Frontal cortex (tissue), 4 donors: ENCODE measurements around the gene MAP1B. TPM values are rescaled to one million over a fixed set of nuclear protein-coding genes. Genes with fewer than 3 reads are reported as not detected.
A peak's percentile ranks its signal among the peaks of the same experiment; 100 is the strongest.

Experiments used
- DNase-seq, 2 donors: peaks; one replicate each; pipeline ENCODE4 v3.0.0; 2012; ENCODE audit warnings: low spot score in 2 of 2
- FAIRE-seq: peaks from 2 replicates; lab custom pipeline; 2012; peaks lifted over from hg19 to GRCh38; lab: Jason Lieb, UNC
- total RNA-seq: library from RNA; depleted of rRNA; stranded (reverse); fragments of >200 nt; gene quantifications from one replicate; pipeline ENCODE4 v1.2.3, GENCODE V29; 2014
- donor health status: control.
- donor health status: control.
- donor health status: control.

The MAP1B gene
- total RNA-seq, 1 donor from 2014 or later, result 490 TPM

DNA sequence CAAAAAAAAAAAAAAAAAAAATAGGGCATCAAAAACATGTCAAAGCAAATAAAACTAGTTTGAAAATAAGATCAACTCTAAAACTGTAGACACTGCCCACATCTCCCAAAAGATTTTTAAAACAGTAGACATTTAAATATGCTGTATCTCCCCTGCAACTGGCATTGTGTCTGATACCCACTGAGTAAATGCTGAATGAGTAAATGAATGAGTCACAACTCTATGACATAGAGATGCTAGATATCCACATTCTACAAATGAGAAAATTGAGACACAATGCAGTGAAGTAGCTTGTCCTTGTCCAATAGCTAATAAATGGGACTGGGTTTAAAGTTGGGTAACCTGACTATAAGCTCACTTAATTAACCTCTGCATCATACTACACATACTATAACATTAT lies 14.1 kb upstream of the MAP1B start:
- FAIRE-seq, result no peak
- DNase-seq, result no peak

DNA sequence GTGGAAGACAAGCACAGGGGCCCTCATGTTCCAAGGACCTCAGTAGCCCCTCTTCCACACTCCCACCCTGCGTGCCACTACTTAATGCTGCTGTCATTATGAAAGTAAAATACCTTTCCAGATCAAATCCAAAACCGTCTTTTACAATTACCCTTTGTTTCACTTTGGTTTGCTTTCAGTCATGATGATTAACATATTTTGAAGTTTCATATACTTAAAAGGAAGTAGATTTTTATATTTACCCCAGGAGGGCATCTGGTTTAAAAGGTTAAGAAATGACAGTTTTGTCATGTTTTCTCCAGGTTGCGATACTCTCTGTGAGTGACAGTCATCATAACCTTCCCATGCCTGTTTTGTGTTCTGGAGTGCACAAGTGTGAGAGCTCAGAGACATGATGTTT lies 13.5 kb upstream of the MAP1B start:
- FAIRE-seq, result no peak
- DNase-seq, result no peak

DNA sequence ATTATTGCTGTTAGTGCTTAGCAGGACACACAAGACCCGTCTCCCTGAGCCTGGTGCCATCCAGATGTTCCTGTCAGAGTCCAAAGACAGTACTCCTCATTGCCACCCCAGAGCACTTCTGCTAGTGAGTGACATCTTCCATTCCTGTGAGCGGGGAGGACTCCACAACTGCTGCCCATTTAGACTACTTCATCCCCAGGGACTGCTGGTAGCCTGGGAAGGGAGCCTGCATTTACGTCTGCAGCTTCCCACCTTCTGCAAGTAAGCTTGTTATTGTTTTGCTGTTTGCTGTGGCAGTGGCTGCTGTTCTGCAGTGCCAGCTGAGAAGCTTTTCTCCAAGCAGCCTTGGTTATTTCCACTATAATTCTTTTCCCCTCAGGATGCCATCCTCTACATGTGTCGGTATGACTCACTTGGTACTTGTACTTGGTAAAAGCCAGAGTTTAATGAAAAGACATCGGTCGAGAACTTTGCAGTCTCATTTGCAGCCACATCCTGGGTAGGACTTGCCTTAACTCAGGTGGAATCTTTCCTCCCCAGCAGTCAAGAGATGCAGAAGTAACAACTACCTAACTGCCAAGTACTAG lies 10.6 kb upstream of the MAP1B start:
- no peak for DNase-seq
- no peak for FAIRE-seq

DNA sequence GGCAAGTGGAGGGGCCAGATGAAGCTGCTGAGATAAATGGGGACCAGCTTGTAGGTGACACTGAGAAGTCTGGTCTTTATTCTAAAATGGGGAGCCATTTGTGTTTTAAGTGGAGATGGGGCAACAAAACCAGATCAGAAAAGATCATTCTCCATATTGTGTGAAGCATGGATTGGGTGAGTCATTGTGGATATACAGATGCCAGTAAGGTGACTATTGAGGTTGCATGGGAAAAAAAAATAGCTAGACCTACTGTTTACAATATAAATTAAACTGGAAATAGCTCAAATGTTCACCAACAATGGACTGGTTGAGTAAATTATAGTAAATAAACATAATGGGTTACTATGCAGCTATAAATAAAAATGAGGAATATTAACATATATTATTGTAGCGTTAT lies 5.4 kb upstream of the MAP1B start:
- DNase-seq (no peak), FAIRE-seq (no peak)

DNA sequence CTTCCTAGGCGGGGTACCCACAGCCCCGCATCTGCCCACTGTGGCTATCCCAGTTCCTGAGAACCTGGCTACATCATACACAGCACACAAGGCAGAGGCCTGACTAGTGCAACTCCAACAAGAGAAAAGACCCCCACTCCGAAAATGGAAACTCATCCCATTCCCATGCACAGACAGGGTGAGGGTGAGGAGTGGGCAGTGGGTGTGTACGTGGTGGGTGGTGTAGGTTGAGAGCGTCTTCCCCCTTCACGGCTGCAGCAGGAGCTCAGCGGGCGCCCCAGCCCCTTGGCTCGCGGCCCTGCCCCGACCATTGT lies 501 bp upstream of the MAP1B start:
- DNase-seq, result no peak
- no peak for FAIRE-seq

DNA sequence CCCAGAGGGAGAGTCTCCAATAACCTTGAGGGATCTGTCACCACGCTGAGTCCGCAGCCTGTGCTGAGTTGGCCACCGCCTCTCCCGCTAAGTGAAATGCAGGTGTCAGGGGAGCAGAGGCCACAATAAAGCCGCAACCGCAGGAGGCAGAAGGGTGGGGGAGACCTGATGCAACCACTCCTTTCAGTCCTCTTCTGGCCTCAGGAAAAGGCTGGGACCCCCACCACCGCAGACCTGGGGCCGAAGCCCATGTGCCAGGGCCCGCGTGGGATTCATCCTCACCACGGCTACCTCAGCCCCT lies 576 bp downstream of the MAP1B start:
- FAIRE-seq (no peak), DNase-seq (no peak)

DNA sequence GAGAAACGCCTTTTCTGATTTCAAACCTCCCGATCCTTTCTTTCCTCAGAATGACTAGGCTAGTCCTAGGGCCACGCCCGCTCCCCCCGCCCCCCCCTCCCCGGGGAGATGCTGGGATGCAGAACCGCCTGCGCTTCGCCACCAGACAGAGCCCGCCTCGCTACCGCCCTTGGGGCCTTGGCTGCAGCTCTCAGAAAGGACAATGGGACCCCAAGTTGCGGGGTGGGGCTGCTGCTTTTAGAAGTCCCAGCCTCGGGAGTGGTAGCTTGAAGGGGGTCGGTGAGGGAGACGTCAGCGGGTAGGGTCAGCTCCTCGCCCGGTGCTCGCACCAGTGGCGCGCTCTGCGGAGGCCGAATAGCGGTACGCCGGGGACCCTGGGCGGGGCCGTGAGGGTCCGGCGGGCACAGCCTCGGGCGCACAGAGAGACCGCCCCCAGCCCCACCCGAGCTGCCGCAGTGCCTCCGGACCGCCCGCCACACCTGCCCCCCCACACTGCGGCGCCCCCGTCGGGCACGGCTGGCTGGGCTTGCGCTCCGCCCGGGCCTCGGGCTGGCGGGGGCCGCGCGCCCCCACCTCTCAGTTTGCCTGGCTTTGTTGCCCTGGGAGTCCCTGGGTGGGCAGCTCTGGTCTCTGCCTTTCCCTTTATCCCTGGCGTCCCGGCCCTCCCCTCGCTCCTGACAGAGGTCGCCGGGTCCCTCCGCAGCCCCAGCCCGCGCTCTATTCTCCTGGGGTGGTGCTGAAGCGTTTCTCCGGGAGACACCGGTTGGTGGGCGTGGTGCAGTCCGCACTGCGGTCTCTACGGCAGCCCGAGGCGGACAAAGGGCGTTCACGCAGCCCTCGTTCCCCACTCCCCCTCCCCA lies 1.2 kb downstream of the MAP1B start:
- no peak for FAIRE-seq
- DNase-seq, result peak; percentile 57 to 68

DNA sequence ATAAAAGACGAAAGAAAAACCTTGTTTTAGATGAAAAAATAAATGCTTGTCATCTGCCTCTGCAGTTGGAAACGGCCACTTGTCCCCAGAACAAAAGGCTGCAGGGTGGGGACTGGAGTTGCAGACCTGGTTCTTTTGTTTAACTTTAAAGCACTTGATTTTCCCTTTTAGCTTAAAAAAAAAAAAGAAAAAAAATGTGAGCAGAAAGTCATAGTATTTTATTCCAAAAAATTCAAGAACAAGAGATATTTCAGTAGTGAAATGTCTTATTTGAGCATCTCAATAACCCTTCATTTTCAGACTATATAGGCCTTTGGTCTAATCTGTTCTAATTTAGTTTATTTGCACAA lies 1.8 kb downstream of the MAP1B start:
- FAIRE-seq (no peak), DNase-seq (no peak)

DNA sequence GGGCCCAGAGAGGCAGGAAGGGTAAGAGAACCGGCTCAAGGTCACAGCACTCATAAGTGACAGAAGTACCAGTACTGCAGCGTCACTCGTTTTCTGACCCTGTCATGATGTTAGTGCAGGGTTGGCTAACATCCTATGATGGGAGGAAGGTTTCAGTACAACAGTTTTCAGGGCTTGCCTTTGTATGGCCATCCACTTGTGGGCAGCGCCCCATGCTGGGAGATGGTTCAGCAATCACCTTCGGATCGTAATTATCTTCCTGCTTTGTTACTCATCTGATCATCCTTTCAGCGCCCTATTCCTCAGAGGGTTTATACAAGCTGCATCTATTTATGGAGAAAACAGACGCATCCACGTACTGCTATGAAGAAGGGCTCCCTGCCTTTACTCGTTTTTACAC lies 2.4 kb downstream of the MAP1B start:
- FAIRE-seq, result no peak
- peak in 1 of 2 donors; percentile 46 for DNase-seq

DNA sequence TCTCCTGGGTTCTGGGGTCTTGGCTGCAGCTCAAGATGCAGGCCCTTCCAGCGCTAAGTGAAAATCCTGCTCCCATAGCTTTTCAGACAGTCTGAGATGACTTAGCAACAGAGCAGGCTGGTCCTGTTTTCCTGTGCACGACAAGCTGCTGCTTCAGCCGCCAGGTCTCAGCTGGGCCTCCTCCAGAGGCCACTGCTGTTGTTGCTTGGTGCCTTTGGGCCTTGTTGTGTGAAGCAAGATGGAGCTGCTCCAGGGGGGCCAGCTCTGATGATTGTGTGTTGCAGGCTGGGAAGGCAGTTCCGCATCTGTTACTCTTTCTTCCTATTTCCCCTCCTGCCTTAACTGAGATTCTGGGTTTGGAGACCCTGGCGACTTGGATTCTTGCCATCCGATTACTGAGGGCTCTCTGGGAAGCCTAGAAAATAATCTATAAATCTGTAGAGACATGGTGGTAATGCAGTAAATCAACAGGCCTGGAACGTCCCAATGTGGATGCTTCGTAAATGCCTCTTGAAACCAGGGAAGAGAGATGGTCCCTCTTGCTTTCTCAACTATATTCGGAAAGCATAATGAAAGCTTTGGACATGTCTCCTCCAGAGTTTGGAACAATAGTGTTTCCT lies 3.2 kb downstream of the MAP1B start:
- FAIRE-seq, result no peak

DNA sequence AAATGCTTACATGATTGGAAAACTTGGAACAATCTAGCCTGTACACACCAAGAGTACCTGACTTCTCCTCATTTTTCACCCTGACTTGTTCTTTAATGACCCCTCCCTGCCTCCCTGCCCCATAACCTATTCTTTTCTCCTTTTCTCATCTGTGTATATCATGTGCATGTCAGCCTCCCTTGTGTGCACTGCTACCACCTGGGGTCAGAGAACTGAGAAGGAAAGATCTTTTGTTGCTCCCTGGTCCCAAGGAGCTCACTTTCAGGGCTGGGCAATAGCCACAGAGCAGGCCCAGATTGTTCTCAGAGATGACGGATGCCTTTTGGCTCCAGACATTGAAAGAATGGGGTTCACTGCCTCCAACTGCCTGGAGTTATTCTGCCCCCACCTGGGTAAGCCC lies 5.1 kb downstream of the MAP1B start:
- no peak for DNase-seq

More for the DNA sequence above, 3.2 kb downstream of the MAP1B start:
- DNase-seq, result no peak

DNA sequence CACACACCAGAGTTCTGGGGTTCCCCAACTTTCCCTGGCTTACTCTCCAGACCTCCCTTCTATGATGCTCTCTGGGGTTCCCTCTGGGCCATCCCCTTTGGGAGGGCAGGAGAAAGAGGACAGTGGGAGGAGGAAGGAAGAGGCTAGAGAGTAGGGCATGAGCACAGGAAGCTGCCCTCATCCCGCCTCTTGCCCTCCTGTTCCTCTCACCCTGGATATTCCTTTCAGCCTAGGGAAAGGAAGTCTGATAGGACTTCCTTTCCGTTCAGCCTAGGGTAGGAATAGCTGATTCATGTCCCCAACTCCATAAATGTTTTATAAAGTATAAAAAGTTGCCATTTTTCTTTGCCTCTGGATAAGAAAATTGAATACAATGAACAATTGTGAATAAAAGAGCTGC lies 7.4 kb downstream of the MAP1B start:
- no peak for DNase-seq
- FAIRE-seq, result no peak

More for the DNA sequence above, 5.1 kb downstream of the MAP1B start:
- FAIRE-seq, result no peak

DNA sequence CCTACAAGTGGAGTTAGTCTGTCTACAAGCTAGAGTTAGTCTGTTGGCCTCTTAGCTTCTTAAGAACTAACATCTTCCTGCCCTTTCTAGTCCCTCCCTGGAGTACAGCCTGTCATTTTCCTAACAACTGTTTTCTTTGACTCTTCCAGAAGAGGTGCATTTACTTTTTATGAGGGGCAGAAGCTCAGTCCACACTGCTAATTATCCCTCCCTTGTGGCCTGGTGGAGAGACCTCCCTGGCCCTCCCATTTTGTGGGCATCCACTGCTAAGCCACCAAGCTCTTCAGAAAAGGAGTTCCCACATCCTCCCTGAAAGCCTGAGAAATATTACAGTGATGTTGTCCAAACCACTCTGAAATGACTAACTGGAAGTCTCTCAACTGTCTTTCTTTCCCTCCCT lies 8.0 kb downstream of the MAP1B start:
- FAIRE-seq, result no peak
- DNase-seq, result no peak

DNA sequence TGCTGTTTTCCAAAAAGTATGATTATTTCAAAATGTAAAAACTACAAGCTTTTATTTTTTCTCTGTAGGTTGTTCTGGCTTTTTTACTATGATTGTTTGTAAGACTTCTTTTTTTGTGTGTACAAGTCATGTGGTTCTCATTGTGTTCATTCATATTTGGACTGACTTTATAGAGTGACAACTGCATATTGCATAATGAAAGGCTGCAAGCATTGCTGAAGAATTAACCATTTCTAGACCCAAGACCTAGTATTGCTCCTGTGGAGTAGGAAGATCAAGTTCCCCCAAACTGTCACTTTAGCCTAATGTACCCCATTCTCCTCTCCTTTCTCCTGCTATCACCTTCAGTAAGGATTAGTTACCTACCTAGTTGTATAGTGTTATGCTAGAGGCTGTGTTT lies 10.0 kb downstream of the MAP1B start:
- FAIRE-seq (no peak), DNase-seq (no peak)

DNA sequence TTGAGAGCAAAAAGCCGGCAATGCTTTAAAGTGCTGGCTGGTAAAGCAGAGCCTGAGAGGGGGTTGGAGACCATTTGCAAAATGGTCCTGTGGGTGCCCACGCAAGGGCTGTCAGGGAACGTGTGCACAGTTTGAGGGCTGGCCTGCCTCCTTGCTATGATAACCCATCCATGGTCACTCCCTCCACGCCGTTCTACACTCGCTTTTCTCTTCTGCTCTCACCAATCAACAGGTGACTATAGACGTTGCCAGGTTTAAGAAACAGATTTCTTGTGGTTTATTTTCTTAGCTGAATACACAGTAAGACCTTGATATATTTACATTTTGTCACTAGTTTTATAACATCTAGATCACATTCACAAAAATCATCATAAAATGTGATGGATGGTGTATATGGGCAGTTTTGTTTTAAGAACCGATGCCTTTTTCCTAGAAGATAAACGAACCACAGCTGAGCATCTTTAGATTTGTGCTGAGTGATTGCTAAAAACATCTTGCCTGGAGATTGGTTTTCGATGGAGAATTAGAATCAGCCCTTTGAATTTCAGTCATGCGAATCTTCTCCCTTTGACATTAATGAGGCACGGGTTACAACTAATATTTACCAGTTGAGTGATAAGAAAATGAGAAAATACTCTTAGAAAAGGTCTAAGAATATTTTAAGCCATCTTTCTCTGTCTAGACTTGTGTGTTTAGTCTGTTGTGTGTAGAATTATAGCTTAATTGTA lies 13.9 kb downstream of the MAP1B start:
- FAIRE-seq (no peak), DNase-seq (no peak)

DNA sequence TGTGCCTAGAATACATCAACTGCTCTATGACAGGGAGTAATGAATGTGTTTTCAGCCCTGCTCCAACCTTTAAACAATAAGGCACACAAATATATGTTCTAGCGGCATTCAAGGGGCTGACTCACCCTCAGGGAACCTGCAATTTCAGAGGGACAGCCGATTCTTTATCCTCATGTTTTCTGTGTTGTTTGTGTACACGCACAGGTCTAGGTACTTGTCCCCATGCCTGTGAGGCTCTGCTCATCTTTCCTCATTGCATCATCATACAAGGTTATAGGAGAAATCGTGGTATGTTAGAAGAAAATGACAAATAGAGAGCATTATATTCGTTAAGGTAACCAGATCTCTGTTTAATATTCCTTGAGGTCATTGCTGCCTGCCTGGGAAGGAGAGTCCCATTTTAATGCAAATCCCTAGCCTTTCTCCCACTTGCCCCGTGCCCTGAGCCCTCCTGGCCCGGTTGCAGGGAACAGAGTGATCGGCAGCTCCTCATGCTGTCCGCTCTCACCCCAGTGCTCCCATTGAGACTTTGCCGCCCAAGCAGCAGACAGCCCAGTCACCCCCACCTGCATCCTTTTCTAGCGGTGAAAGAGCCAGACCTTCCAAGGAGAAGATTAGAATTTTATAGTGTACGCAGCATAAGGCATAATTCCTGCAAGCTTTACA lies 14.6 kb downstream of the MAP1B start:
- DNase-seq (no peak), FAIRE-seq (no peak)

DNA sequence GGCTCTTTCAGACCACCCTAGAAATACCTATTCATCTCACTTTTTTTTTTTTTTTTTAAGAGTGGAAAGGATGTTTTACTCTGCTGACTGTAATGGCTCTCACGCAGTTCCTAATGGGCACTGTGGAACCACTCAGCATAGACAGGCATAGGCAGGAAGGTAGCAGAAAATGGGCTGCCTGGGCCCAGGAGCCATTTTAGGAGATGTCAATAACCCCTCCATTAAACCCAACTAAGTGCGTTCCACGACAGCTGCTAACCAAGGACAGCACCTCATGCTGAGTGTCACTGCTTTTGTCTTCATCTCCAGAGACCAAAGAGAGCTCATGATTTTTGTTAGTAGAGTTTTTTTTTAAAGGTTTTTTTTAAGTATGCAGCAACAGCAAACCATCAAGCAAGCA lies 15.3 kb downstream of the MAP1B start:
- DNase-seq, result no peak
- FAIRE-seq, result no peak

DNA sequence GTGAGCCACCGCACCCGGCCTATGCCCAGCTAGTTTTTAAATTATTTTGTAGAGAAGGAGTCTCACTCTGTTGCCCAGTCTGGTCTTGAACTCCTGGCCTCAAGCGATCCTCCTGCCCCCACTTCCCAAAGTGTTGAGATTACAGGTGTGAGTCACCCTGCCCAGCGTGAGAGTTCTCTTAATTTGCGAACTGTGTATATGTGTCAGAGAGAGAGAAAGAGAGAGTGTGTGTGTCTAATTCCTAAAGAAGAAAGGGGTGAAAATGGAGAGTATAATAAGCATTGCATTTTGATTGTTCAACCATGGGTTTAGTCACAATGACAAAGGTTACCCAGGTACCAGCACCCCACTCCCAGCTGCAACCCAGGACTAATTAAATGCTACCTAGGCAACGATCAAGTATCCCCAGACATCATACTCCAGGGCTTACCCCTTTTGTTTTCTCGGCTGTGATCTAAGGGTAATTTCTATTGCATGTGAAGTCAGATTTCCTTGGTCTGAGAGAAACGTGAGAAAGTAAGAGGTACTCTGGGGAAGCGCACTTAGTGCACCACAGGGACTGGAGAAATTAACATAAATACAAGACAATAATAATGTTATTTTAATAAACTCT lies 16.6 kb downstream of the MAP1B start:
- DNase-seq, result no peak
- no peak for FAIRE-seq

DNA sequence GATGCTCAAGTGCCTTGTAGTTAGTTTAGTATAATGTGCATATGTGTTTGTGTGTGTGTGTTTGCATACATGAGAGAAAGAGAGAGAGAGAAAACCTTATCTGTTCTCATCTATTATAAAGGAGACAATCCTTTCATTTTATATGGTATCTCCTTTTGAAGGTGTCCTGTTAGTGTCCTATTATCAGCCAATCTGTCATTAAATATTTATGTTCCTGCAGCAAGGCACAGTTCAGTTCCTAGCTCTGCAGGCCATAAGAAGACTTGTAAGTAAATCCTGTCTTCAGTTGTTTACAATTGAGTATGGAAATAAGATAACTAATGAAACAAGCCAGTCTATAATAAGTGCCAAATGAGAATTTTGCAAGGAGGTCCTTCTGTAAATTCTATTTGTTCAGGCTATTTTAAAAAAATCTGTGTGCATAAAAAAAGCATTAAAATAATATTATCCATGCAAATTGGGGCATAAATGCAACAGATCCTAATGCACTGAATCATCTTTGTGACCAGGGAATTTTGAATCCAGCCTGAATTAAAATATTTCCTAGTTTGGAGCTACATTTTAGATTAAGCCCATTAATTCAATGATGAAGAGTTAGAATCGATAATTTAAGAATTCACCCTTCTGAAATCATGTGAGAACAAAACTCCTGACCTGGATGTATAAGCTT lies 18.1 kb downstream of the MAP1B start:
- FAIRE-seq, result no peak
- no peak for DNase-seq
